Measurements from ENCODE around the gene B9D1.

Gene B9D1

DNA sequence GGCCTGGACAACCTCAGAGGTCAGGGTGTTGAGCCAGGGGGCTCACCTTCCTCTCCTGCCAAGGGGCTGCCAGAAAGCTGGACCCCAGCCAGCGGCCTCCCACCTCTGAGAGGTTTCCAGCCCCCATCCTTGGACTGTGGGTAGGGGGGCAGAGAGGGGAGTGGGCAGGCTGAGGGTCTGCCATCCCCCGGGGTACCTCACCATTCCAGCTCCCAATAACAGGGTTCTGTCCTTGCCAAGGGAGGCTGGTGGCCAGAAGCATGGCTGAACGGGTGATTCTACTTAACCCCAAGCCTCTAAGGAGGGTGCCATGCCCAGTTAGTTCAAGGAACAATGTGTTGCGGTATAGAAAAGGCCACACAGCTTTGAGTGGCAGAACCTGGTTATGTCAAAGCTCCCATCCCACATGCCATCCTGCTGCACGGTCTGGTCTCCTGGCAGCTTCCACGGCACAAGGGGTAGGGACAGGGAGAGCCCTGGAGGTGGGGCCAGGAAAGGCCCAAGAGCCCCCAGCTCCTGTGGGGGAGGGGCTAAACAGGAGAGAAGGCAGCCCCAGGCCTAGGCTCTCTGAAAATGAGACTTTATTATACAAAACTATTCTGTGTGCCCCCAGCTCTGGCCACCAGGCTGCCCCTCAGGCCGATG lies 19.8 kb downstream of the B9D1 start:
- Mint-ChIP-seq H3K4me1 (peaks cover 6% of the 10 kb centered on the region), H3K9me3 (no peaks in the 10 kb centered on the region), H3K36me3 (peaks cover 4% of the 10 kb centered on the region), H3K4me3 (no peak overlapping the region), H3K27ac (no peak overlapping the region)
- DNase-seq (ENCODE audit: low spot score in 2 of 2): no peak
- ATAC-seq: no peak

- no peak for ATAC-seq
- Mint-ChIP-seq H3K27ac (no peak overlapping the region), H3K4me3 (no peak overlapping the region), H3K36me3 (peaks cover 4% of the 10 kb centered on the region), H3K4me1 (peaks cover 9% of the 10 kb centered on the region), H3K9me3 (no peaks in the 10 kb centered on the region)
- DNase-seq (ENCODE audit: low spot score in 2 of 2): no peak
Measured at GRCh38 chr17:19341641-19342610, 20.6 kb downstream of the B9D1 start.

- ATAC-seq (no peak), DNase-seq (ENCODE audit: low spot score in 2 of 2) (no peak)
- H3K9me3 Mint-ChIP-seq: no peaks in the 10 kb centered on the region
- H3K36me3 Mint-ChIP-seq: peaks cover 4% of the 10 kb centered on the region
- no peak overlapping the region for H3K4me3 Mint-ChIP-seq
- no peak overlapping the region for H3K27ac Mint-ChIP-seq
- H3K4me1 Mint-ChIP-seq: peaks cover 5% of the 10 kb centered on the region
Measured at GRCh38 chr17:19341211-19341631, 21.3 kb downstream of the B9D1 start.

DNA sequence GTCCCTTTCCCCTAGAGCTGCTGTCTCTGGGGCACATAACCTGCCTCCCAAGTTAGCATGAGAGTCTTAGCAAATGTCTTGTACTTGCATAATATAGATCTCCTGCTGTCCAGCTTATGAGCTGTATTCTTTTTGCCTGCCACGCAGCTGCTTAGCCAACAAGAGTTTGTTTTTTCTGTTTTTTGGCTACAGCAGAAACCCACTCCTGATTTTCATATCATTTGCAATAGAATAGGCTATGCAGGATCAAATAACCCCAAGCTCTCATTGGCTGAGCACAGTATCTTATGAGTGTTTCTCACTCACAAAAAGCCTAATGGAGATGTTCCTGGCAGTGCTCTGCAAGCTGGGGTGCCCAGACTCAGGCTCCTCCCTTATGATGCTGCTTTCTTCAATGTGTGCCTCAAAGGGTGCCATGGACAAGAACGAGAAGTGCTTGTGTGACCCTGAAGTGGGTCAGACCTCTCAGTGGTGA lies 23.1 kb downstream of the B9D1 start:
- no peak overlapping the region for H3K27ac Mint-ChIP-seq
- no peak overlapping the region for H3K4me3 Mint-ChIP-seq
- DNase-seq (ENCODE audit: low spot score in 2 of 2): no peak
- H3K36me3 Mint-ChIP-seq: peaks cover 4% of the 10 kb centered on the region
- H3K9me3 Mint-ChIP-seq: no peaks in the 10 kb centered on the region
- peaks cover 5% of the 10 kb centered on the region for H3K4me1 Mint-ChIP-seq
- ATAC-seq: no peak

DNA sequence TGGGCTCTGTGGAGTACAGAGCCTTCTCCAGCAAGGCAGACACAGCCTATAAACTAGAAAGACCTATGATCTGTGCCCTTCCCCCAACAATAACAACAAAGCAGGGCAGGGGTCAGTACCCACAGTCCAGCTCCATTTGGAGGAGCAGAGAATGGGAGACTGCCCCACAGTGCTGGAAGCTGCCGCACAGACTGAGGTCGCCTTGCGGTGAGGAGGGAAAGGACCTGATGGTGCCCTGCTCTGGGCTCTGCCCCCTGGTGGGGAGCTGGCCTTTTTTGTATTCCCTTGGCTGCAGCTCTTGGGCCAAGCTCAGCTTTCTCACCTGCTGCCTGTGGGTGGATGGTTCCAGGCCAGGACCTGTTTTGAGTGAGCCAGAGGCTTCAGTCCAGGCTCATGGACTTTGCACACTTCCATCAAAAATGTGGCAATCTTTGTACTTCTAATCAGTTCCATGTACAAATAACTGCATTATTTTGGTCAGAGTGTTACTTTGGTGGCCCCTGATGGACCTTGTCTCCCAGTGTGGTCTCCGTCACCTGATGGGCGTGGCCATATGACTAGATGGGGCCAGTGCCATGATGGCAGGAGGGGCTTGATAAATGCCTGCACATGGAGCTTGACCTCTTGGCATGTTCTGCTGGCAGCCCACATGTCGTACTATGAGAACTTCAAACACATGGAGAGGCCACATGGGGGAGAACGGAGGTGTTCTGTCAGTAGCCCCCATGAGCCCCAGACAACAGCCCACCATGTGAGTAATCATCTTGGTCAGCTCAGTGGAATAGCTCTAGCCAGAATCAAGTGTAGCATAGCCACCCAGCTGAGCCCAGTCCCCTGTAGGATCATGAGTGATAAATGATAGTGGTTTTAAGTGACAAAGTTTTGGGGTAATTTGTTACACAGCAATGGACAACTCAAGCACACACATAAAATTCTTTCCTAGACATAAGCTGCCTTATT lies 24.2 kb downstream of the B9D1 start:
- Mint-ChIP-seq H3K4me3 (no peak overlapping the region), H3K27ac (no peak overlapping the region), H3K4me1 (peaks cover 5% of the 10 kb centered on the region), H3K9me3 (no peaks in the 10 kb centered on the region), H3K36me3 (peaks cover 4% of the 10 kb centered on the region)
- peak; percentile 31 to 79 for DNase-seq (ENCODE audit: low spot score in 2 of 2)
- ATAC-seq: peak; percentile 86

GRCh38 chr17:19337712-19338023 lies 24.9 kb downstream of the B9D1 start:
- DNase-seq (ENCODE audit: low spot score in 2 of 2): no peak
- Mint-ChIP-seq H3K36me3 (peaks cover 9% of the 10 kb centered on the region), H3K27ac (no peak overlapping the region), H3K9me3 (no peaks in the 10 kb centered on the region), H3K4me1 (peaks cover 8% of the 10 kb centered on the region), H3K4me3 (no peak overlapping the region)
- no peak for ATAC-seq

DNA sequence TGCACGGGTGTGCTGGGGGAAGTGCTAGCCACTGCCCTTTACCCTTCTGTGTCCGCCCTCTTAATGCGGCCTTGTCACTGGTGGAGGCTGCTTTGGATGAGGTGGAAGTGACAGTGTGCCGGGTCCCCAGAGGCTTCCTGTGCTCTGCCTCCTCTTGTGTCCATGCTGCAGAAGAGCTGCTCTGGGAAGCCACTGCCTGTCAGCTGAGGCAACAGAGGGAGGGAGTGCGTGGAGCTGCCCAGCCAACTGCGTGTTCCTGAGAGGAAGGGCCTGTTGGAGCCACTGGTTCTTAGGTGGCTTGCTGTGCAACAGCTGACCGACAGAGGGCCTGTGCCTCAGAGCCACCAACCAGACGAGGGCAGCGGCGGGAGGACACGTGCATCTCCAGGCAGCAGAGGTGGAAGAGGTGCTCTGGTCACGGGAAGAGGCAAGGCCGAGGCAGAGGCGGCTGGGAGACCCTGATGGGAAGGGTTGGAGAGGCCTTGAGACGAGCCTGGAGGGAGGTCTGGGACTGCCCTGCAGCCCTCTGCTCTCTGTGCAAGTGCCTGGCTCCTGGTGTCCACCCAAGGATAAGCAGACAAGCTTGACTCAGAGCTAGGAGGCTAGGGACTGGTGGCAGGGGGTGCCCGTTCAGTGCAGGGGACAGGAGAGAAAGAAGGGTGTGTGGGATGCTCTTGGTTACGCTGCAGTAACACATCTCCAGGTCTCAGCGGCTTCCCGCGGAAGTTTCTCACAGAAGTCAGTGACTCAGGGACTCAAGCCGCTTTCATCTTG lies 25.4 kb downstream of the B9D1 start:
- no peak overlapping the region for H3K4me3 Mint-ChIP-seq
- no peaks in the 10 kb centered on the region for H3K9me3 Mint-ChIP-seq
- peaks cover 12% of the 10 kb centered on the region for H3K36me3 Mint-ChIP-seq
- no peak for DNase-seq (ENCODE audit: low spot score in 2 of 2)
- H3K4me1 Mint-ChIP-seq: peaks cover 12% of the 10 kb centered on the region
- ATAC-seq: no peak
- no peak overlapping the region for H3K27ac Mint-ChIP-seq

- Mint-ChIP-seq H3K4me1 (peaks cover 12% of the 10 kb centered on the region), H3K4me3 (no peak overlapping the region), H3K36me3 (peaks cover 7% of the 10 kb centered on the region), H3K9me3 (no peaks in the 10 kb centered on the region), H3K27ac (no peak overlapping the region)
- DNase-seq (ENCODE audit: low spot score in 2 of 2): no peak
- ATAC-seq: no peak
Measured at GRCh38 chr17:19335951-19336631, 26.4 kb downstream of the B9D1 start.

DNA sequence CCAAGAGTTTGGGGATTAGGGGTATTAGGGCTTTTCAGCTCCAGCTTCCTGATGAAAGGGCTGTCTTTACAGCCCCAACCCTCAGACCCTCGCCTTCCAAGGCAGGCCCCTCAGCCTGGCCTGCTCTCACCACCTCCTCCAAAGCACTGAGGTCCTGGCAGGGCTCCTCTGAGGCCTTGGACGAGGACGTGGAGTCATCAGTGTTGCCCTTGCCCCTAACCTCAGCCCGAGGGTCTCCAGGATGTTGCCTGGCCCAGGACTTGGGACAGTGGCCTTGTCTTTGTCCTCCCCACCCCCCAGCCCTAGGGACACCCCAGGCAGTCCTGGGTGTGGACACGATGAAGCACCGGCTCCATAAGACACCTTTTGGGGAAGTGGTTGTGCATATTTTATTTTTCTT lies 28.2 kb downstream of the B9D1 start:
- peaks cover 12% of the 10 kb centered on the region for H3K4me1 Mint-ChIP-seq
- ATAC-seq (no peak), DNase-seq (ENCODE audit: low spot score in 2 of 2) (no peak)
- H3K36me3 Mint-ChIP-seq: peaks cover 7% of the 10 kb centered on the region
- H3K9me3 Mint-ChIP-seq: no peaks in the 10 kb centered on the region
- H3K4me3 Mint-ChIP-seq: no peak overlapping the region
- no peak overlapping the region for H3K27ac Mint-ChIP-seq

DNA sequence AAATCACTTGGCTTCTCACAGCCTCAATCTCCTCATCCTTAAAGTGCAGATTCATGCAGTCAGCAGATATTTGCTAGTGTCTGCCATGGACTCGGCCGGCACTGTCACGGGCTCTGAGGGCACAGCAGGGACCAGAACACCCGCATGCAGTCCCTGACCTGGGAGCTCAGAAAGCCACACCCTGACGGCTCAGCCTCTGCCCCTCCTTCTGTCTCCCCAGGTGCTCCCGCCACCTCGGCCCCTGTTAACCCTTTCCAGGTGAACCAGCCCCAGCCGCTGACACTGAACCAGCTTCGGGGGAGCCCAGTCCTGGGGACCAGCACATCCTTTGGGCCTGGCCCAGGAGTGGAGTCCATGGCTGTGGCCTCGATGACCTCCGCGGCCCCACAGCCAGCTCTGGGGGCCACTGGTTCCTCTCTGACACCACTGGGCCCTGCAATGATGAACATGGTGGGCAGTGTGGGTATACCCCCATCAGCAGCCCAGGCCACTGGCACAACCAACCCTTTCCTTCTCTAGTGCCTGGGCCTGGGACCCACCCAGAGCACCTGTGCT lies 28.7 kb downstream of the B9D1 start:
- H3K27ac Mint-ChIP-seq: no peak overlapping the region
- peaks cover 12% of the 10 kb centered on the region for H3K4me1 Mint-ChIP-seq
- DNase-seq (ENCODE audit: low spot score in 2 of 2) (no peak), ATAC-seq (no peak)
- no peaks in the 10 kb centered on the region for H3K9me3 Mint-ChIP-seq
- peaks cover 7% of the 10 kb centered on the region for H3K36me3 Mint-ChIP-seq
- H3K4me3 Mint-ChIP-seq: no peak overlapping the region

GRCh38 chr17:19333132-19333440 lies 29.4 kb downstream of the B9D1 start:
- peaks cover 7% of the 10 kb centered on the region for H3K36me3 Mint-ChIP-seq
- H3K9me3 Mint-ChIP-seq: no peaks in the 10 kb centered on the region
- H3K4me3 Mint-ChIP-seq: no peak overlapping the region
- H3K27ac Mint-ChIP-seq: no peak overlapping the region
- ATAC-seq (no peak), DNase-seq (ENCODE audit: low spot score in 2 of 2) (no peak)
- H3K4me1 Mint-ChIP-seq: peaks cover 12% of the 10 kb centered on the region

- DNase-seq (ENCODE audit: low spot score in 2 of 2): no peak
- no peak overlapping the region for H3K27ac Mint-ChIP-seq
- peaks cover 12% of the 10 kb centered on the region for H3K4me1 Mint-ChIP-seq
- ATAC-seq: peak; percentile 47
- H3K9me3 Mint-ChIP-seq: no peaks in the 10 kb centered on the region
- H3K4me3 Mint-ChIP-seq: no peak overlapping the region
- peaks cover 7% of the 10 kb centered on the region for H3K36me3 Mint-ChIP-seq
Measured at GRCh38 chr17:19332371-19333131, 30.0 kb downstream of the B9D1 start.

- no peak for ATAC-seq
- no peaks in the 10 kb centered on the region for H3K9me3 Mint-ChIP-seq
- peaks cover 7% of the 10 kb centered on the region for H3K36me3 Mint-ChIP-seq
- peaks cover 7% of the 10 kb centered on the region for H3K4me1 Mint-ChIP-seq
- no peak for DNase-seq (ENCODE audit: low spot score in 2 of 2)
- no peak overlapping the region for H3K4me3 Mint-ChIP-seq
- no peak overlapping the region for H3K27ac Mint-ChIP-seq
Measured at GRCh38 chr17:19331543-19332245, 30.8 kb downstream of the B9D1 start.
